ENCODE data around the gene SSBP2. TPM values are rescaled to one million over a fixed set of nuclear protein-coding genes. Genes with fewer than 3 reads are reported as not detected.
"Not testable (repeated sequence)": the region's sequence is repeated elsewhere in the genome, so short reads cannot be mapped to it uniquely, and the experiment has no call there.

Gene SSBP2
- total RNA-seq, 1 donor: 141 TPM

DNA sequence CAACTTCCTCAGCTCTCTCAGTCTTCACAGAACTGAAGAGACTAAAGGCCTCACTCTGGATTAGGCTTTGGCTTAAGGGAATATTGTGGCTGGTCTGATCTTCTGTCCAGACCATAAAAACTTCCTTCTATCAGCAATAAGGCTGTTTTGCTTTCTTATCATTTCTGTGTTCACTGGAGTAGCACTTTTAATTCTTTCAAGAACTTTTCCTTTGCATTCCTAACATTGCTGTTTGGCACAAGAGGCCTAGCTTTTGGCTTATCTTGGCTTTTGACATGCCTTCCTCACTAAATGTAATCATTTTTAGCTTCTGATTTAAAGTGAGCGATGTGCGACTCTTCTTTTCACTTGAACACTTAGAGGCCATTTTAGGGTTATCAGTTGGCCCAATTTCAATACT, 268.3 kb downstream of the SSBP2 start:
- no peak for DNase-seq (ENCODE audit: low read depth in 2 of 3, low spot score in 2 of 3)

DNA sequence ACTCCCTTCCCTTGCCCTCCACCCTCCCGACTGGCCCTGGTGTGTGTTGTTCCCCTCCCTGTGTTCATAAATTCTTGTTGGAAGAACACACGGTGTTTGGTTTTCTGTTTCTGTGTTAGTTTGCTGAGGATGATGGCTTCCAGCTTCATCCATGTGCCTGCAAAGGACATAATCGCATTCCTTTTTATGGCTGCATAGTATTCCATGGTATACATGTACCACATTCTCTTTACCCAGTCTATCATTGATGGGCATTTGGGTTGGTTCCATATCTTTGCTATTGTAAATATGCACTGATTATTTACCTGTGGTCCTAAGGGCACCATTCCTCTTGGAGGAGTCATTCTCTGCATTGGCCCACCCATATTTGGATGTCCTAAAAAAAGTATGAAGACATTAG, 277.5 kb downstream of the SSBP2 start:
- not testable (repeated sequence) for DNase-seq (ENCODE audit: low read depth in 2 of 3, low spot score in 2 of 3)

- DNase-seq (ENCODE audit: low read depth in 2 of 3, low spot score in 2 of 3): no peak
Measured at GRCh38 chr5:81469676-81470075, 281.2 kb downstream of the SSBP2 start.

DNA sequence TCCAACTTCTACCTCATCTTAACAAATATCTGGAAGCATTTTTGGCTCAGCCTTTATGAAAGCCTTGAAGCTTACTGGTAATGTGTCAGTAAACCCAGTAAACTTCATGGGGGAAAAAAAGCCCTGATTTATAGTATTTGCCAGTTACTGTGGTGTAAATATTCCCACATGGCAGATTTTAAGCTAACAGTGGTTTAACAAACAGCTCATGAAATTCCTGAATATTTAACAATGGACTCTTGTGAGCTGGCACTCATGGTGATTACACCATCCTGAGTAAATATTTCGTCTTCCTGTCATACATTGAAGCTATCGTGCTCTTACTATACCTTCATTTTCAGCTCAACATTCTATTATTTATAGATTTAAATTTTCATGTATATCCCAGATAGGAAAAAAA, 300.0 kb downstream of the SSBP2 start:
- DNase-seq (ENCODE audit: low read depth in 2 of 3, low spot score in 2 of 3): no peak

DNA sequence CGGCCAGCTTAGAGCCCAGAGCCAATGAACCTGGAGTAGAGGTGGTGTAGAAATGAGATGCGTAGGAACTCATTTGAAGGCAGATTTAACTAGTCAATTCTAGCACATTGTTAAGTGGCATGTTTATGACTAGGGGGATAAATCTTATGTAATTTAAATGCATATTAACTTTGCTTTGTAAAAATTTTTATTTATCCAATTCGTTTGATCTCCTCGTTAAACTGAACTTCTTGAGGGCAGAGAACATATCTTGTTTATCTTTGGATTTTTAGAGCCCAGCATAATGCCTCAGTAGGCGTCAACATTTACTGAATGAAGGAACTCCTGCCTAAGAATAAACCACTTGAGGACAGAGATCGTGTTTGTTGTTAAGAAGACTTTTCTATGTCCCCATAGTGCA, 315.9 kb downstream of the SSBP2 start:
- no peak for DNase-seq (ENCODE audit: low read depth in 2 of 3, low spot score in 2 of 3)

DNA sequence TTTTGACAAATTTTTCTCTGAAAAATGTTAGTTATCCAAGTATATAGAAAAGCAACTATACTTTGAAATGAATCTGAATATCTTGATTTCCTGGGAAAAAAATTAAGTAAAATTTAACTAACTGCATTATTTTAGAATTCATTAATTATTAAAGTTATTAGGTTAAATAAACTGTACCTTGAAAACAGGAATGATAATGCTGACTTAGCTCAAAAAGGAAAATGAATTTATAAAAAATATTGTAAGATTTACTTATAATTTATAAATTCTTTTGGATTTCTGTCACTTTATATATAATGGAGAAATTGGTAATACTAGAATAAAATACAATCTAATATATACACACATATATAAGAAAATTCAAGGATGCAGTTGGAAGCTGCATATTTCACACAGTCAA, 320.9 kb downstream of the SSBP2 start:
- DNase-seq (ENCODE audit: low read depth in 2 of 3, low spot score in 2 of 3): no peak

DNA sequence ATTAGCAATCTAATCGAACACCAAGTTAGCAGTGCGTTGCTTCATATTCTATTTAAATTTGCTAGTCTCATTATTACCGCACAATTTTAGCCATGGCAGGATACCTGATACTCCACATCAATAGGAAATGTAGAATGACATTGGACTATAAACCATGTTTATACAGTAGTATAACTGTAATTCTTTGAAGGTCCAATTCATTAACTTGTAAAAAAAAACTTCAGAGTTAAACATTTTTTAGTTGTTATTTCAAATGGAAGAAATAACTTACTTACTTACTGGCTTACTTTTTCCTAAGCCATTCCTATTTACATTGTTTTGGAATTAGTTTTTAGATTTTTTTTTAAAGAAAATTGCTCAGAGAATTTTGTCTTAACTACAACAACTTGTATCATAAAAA, 321.5 kb downstream of the SSBP2 start:
- no peak for DNase-seq (ENCODE audit: low read depth in 2 of 3, low spot score in 2 of 3)

DNA sequence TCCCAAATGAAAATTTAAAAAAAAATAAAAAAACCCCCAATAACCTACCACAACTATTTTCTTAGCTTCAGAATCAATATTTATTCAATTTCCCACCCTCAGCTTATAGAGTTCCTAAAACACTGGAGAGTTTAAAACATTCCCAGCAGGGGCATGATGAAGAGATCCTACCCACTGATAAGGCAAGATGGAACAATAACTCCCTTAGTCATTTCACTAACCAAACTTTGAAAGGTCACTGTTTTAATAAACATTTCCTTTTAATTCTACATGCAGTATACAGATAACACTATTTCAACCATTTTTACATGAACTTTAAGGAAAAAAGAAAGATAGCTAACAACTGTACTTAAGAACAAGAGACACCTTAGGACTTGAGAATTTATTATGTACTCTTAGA, 322.0 kb downstream of the SSBP2 start:
- no peak for DNase-seq (ENCODE audit: low read depth in 2 of 3, low spot score in 2 of 3)

GRCh38 chr5:81428446-81428845, 322.5 kb downstream of the SSBP2 start:
- DNase-seq (ENCODE audit: low read depth in 2 of 3, low spot score in 2 of 3): no peak

DNA sequence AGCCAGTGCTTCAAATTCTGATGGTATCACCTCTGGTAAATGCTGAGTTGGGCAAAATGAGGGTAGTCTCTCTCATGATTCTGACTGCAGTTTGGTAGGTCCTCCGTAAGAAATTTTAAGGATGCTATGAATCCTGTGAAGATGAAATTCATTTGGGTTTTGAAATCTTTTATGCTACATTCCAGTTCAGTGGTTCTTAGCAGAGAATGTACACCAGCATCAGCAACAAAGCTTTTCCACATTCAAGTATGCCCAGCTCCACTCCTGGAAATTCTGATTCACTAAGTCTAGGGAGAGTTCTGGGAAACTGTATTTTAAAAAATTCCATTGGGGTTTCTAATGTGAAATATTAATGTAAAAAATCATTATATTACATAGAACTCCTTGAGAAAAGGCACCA, 323.3 kb downstream of the SSBP2 start:
- DNase-seq (ENCODE audit: low read depth in 2 of 3, low spot score in 2 of 3): no peak

GRCh38 chr5:81426359-81427030, 324.4 kb downstream of the SSBP2 start:
- DNase-seq (ENCODE audit: low read depth in 2 of 3, low spot score in 2 of 3): no peak

- peak in 2 of 3 donors; percentile 40 to 87 for DNase-seq (ENCODE audit: low read depth in 2 of 3, low spot score in 2 of 3)
Measured at GRCh38 chr5:81425569-81425968, 325.3 kb downstream of the SSBP2 start.

DNA sequence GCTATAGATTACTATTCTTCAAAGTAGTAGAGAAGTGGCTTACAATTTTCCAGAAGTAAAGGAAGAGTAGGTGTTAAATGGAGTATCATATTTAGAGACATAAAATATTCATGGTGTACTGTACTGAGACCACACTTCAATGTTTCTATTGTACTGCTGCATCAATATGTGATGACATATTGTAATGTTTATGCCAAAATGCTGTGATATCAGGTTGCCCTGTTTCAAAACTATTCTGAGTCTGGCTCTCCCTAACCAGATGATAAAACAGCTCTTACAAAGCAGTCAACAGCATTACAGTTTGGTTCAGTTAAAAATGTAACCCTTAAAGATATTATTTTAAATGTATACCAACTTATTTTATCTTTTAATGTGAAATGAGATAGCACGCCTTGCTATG, 326.2 kb downstream of the SSBP2 start:
- no peak for DNase-seq (ENCODE audit: low read depth in 2 of 3, low spot score in 2 of 3)

DNA sequence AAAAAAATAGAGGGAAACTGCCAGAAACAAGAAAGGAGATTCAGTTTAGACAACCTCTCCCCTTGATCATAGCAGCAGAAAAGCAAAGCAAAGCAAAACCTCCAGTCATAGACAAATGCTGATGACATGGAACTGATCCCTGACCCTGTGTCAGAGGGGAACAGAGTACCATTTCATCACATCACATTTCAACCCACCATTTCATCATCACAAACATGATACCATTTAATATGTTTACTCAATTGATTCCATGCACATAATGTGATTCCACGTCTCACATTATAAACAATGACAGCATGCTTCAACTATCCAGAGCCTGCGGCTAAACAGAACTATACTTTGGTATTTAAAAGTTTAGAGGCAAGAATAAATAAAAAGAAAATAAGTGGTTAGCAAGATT, 328.2 kb downstream of the SSBP2 start:
- DNase-seq (ENCODE audit: low read depth in 2 of 3, low spot score in 2 of 3): no peak

- DNase-seq (ENCODE audit: low read depth in 2 of 3, low spot score in 2 of 3): peak in 2 of 3 donors; percentile 79 to 82
Measured at GRCh38 chr5:81420039-81420667, 330.7 kb downstream of the SSBP2 start.

- no peak for DNase-seq (ENCODE audit: low read depth in 2 of 3, low spot score in 2 of 3)
Measured at GRCh38 chr5:81418606-81419005, 332.3 kb downstream of the SSBP2 start.

DNA sequence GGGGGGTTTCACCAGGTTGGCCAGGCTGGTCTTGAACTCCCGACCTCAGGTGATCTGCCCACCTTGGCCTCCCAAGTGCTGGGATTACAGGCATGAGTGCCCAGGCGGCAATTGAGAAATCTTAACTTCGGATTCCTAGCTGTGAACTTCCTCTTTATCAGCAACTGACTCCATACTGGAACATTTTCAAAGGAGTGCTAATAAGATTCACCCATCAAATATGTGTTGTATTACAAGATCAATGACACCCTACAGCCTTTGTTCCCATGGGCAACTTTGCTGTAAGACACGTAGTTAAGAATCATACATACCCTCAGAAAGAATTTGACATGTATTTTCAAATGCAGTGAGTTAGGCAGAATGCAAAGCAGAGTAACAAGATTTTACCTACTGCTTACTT, 333.8 kb downstream of the SSBP2 start:
- no peak for DNase-seq (ENCODE audit: low read depth in 2 of 3, low spot score in 2 of 3)

- no peak for DNase-seq (ENCODE audit: low read depth in 2 of 3, low spot score in 2 of 3)
Measured at GRCh38 chr5:81409896-81410295, 341.0 kb downstream of the SSBP2 start.

DNA sequence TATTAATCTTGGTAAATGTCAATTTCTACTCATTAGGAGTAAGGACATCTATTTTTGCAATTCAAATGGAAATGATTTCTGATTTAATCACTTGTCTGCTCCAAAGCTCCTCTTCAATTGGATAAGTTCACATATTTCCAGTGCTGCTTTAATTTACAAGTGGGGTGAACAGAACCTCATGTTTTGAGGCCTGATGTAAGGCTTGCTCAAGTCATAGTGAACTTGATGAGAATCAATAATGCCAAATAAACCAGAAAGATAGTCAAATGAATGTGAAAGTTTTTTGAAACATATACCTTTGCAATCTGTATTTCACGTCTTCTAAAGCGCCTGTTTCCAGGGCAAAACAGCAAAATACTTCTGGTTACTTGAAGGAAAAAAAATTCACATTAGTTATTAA, 341.5 kb downstream of the SSBP2 start:
- DNase-seq (ENCODE audit: low read depth in 2 of 3, low spot score in 2 of 3): no peak

DNA sequence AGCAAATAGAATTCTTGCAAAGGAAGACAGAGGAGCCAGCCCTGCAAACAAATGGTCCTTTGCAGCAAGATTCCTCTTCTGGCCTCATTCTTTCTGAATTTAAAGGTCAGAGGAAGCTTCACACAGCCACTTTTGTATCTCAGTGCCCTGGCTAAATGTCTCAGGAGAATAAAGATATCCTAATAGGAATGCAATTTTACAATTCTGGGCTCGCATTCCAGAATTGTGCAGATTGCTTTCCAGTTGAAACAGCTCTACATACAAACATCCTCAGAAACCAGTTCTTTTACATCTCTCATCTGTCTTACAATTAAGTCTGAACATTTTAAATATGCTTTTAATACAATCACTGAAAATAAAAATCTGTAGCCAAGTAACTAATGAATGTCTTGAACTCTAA, 342.4 kb downstream of the SSBP2 start:
- no peak for DNase-seq (ENCODE audit: low read depth in 2 of 3, low spot score in 2 of 3)

DNA sequence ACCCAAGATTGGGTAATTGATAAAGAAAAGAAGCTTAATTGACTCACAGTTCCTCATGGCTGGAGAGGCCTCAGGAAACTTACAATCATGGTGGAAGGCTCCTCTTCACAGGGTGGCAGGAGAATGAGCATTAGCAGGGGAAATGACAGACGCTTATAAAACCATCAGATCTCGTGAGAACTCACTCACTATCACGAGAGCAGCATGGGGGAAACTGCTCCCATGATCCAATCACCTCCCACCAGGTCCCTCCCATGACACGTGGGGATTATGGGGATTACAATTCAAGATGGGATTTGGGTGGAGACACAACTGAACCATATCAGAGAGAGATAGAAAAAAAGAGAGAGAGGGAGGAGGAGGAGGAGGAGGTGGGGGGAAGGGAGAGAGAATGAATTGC, 343.1 kb downstream of the SSBP2 start:
- not testable (repeated sequence) for DNase-seq (ENCODE audit: low read depth in 2 of 3, low spot score in 2 of 3)

GRCh38 chr5:81405126-81405891, 345.6 kb downstream of the SSBP2 start:
- DNase-seq (ENCODE audit: low read depth in 2 of 3, low spot score in 2 of 3): no peak
